Thyroid gland (tissue), 4 donors: ENCODE measurements around the gene PGBD5. TPM values are rescaled to one million over a fixed set of nuclear protein-coding genes. Genes with fewer than 3 reads are reported as not detected.

ENCODE experiments used
- DNase-seq, 2 donors: peaks; one replicate each; pipeline ENCODE4 v3.0.0-alpha.2; 2019
- H3K27ac ChIP-seq, 3 donors: fragments of 200-600 bp; sonication (generic); 1 replicate in 2 of 3; 2 replicates in 1 of 3; pipeline ENCODE4 v1.5.1; 2016 to 2019; ENCODE audit warnings: mild to moderate bottlenecking in 1 of 3, moderate library complexity in 1 of 3
- H3K27me3 ChIP-seq: fragments of 200-600 bp; sonication (generic); one replicate; pipeline ENCODE4 v1.5.1; 2019
- H3K36me3 ChIP-seq, 2 donors: fragments of 200-600 bp; sonication (generic); one replicate each; pipeline ENCODE4 v1.5.1; 2016 to 2019
- H3K4me1 ChIP-seq, 2 donors: fragments of 200-600 bp; sonication (generic); one replicate each; pipeline ENCODE4 v1.5.1; 2017 to 2019
- H3K4me3 ChIP-seq, 3 donors: fragments of 200-600 bp; sonication (generic); replicated peaks in 1 of 3; 1 replicate in 2 of 3; 2 replicates in 1 of 3; pipeline ENCODE4 v1.5.1; 2016; ENCODE audit warnings: mild to moderate bottlenecking in 1 of 3
- H3K9me3 ChIP-seq: fragments of 200-600 bp; sonication (generic); one replicate; pipeline ENCODE4 v1.5.1; 2017
- POLR2A ChIP-seq, 2 donors: fragments of 450-650 bp; IDR thresholded peaks; one replicate each; pipeline ENCODE4 v1.6.1; 2017; ENCODE audit warnings: antibody characterized with exemption in 2 of 2, mild to moderate bottlenecking in 2 of 2, moderate library complexity in 1 of 2
- WGBS, 2 donors: methylation state at CpG; one replicate each; pipeline ENCODE4 v1.1.5; 2017; 5-methylcytosine and 5-hydroxymethylcytosine counted together
- intact Hi-C: fragments of 100-400 bp; cut with DNase I; formaldehyde crosslinking; loops from one replicate; pipeline ENCODE4 v1.15.1; 2023
- total RNA-seq, 4 donors: library from RNA; depleted of rRNA; stranded (reverse); fragments of >200 nt; gene quantifications; one replicate each; pipeline ENCODE4 v1.2.3, GENCODE V29; 2016
- TF ChIP-seq, protein P1 (sequence below), 6 experiments: fragments of 200-600 bp in 3 of 6; fragments of 450-650 bp in 3 of 6; sonication (generic) in 3 of 6; IDR thresholded peaks; one replicate each; pipeline ENCODE4 v1.5.1; 2016 to 2019; ENCODE audit warnings: antibody characterized with exemption in 6 of 6, mild to moderate bottlenecking in 2 of 6, inconsistent platforms in 1 of 6, moderate library complexity in 1 of 6

The PGBD5 gene
- total RNA-seq, 4 donors from 2014 or later = 2.7 to 14.9 (median 6.4) TPM

DNA sequence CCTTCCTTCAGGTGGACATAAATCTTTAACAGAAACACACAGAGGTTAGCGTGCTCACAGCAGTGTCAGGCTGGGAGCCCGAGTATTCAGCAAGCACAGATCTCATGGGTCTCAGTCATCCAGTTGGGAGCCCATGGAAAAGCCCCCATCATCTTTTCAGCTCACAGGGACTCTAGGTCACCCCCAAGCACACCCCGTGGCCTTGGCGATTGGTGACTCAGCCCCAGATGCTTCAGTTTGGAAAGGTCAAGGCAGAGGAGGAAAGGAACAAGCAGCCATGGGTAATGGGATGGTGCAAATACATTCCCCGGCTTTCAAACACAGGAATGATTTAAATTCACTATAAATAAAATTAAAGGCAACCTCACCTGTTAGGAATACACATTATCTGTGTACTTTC lies 88.9 kb downstream of the PGBD5 start:
- 90 to 94% methylated on average over 5 of the region's 5 CpGs for WGBS, 2 donors
- H3K4me1 ChIP-seq = no peaks in the 10 kb centered on the region
- H3K27me3 ChIP-seq = no peaks in the 10 kb centered on the region
- no peak overlapping the region for H3K27ac ChIP-seq
- H3K36me3 ChIP-seq = no peaks in the 10 kb centered on the region
- no peaks in the 10 kb centered on the region for H3K9me3 ChIP-seq
- intact Hi-C loops = no loop called here
- DNase-seq = no peak
- H3K4me3 ChIP-seq = no peak overlapping the region
- TF ChIP-seq, protein P1, sequence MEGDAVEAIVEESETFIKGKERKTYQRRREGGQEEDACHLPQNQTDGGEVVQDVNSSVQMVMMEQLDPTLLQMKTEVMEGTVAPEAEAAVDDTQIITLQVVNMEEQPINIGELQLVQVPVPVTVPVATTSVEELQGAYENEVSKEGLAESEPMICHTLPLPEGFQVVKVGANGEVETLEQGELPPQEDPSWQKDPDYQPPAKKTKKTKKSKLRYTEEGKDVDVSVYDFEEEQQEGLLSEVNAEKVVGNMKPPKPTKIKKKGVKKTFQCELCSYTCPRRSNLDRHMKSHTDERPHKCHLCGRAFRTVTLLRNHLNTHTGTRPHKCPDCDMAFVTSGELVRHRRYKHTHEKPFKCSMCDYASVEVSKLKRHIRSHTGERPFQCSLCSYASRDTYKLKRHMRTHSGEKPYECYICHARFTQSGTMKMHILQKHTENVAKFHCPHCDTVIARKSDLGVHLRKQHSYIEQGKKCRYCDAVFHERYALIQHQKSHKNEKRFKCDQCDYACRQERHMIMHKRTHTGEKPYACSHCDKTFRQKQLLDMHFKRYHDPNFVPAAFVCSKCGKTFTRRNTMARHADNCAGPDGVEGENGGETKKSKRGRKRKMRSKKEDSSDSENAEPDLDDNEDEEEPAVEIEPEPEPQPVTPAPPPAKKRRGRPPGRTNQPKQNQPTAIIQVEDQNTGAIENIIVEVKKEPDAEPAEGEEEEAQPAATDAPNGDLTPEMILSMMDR (IDR thresholded peaks at IDR 0.05) = no peak
- TF ChIP-seq POLR2A (IDR thresholded peaks at IDR 0.05) = no peak

DNA sequence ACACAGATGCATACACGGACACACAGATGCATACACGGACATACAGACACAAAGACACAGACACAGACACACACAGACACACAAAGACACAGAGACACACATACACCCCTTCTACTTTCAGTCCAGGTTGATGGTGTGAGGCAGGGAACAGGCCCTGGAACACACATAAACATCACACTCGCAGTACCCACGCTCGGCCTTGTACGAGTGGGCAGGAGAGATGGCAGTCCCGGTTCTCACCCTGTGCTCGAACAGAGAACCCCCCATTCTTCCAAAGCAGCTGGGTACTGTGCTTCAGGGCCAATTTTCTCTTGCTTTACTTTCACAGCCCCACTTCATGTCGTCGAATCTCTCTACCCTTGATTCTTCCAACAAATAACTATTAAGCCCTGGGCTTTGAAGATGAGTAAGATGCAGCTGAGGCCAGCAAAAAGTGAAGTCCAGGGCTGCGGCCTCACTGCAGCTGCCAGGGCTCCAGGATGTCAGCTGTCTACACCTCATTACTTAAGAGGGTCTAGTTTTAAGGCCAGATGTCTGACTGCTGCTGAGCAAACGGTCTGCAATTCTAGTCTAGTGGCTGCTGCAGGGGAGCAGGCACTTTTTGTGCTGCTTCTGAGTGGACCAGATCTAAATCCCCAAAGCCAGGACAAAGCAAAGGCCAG lies 90.1 kb downstream of the PGBD5 start:
- TF ChIP-seq, protein P1 (IDR thresholded peaks at IDR 0.05) = no peak
- no peak for TF ChIP-seq POLR2A (IDR thresholded peaks at IDR 0.05)
- H3K36me3 ChIP-seq = no peaks in the 10 kb centered on the region
- no peak for DNase-seq
- no peaks in the 10 kb centered on the region for H3K4me1 ChIP-seq
- no peaks in the 10 kb centered on the region for H3K9me3 ChIP-seq
- H3K4me3 ChIP-seq = no peak overlapping the region
- intact Hi-C loops = no loop called here
- H3K27me3 ChIP-seq = no peaks in the 10 kb centered on the region
- H3K27ac ChIP-seq = no peak overlapping the region
- 83 to 85% methylated on average over 11 of the region's 12 CpGs for WGBS, 2 donors

DNA sequence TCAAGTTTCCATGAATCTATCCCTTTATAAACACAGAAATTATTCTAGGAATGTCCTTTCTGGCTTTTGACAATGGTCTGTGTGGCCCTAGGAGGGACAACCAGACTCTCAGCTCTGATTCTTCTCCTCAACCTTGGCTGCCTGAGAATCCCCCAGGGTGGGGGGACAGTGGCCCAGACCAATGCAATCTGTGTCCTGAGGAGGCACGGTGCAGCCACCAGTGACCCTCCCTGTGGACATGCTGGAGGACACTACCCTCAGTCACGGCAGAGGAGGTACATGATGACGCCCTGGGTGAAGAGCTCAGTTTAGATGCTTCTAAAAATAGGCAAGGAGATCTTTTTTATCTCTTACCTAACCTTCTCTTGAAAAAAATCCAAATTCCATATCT lies 91.7 kb downstream of the PGBD5 start:
- Histone ChIP-seq H3K9me3 (no peaks in the 10 kb centered on the region), H3K36me3 (no peaks in the 10 kb centered on the region), H3K27ac (no peak overlapping the region), H3K27me3 (no peaks in the 10 kb centered on the region), H3K4me3 (no peak overlapping the region), H3K4me1 (no peaks in the 10 kb centered on the region)
- intact Hi-C loops = no loop called here
- TF ChIP-seq, protein P1 (IDR thresholded peaks at IDR 0.05) = no peak
- TF ChIP-seq POLR2A (IDR thresholded peaks at IDR 0.05) = no peak
- WGBS, 2 donors = 75 to 79% methylated on average over 3 of the region's 3 CpGs
- DNase-seq = no peak

DNA sequence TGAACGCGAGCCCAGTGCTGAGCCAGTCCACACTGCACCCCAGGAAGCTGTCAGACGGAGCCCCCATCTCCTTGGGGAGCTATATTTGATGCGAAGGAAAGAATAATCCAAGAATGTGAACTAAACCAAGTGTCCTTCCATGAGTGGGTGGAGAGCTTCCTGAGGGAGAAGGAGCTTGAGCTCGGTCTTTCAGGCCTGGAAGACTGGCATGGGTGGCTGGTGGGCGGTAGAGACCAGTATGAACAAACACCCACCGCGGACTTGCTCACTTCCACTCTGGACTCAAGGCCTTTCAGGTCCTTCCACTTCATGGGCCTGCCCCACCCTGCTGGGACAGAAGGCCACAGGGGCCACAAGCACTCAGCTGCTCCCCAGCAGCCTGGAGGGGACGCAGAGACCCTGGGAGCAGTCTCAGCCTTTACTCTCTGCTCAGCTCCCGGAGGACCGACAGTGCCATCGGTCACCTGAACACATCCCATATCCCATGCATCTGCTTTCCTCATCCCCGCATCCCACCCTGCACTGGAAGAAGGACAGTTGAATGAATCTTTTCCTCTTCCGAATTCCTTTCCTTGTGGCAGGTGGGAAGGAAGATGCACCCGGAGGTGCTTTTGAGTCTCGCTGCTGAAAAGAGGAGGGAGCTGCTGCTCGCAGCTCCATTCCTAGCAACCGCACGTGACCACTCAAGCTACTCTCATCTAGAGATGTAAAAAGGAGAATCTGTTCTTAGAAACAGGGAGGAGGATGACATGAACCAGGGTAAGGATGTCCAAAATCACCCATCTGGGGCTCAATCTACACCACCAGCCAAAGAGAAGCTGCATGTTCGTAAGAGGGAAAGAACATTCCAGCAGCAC lies 92.3 kb downstream of the PGBD5 start:
- intact Hi-C loops = no loop called here
- Histone ChIP-seq H3K27ac (no peak overlapping the region), H3K4me1 (no peaks in the 10 kb centered on the region), H3K9me3 (no peaks in the 10 kb centered on the region), H3K4me3 (no peak overlapping the region), H3K36me3 (no peaks in the 10 kb centered on the region), H3K27me3 (no peaks in the 10 kb centered on the region)
- TF ChIP-seq, protein P1 (IDR thresholded peaks at IDR 0.05) = no peak
- DNase-seq = no peak
- 86 to 88% methylated on average over 19 to 20 of the region's 20 CpGs for WGBS, 2 donors

DNA sequence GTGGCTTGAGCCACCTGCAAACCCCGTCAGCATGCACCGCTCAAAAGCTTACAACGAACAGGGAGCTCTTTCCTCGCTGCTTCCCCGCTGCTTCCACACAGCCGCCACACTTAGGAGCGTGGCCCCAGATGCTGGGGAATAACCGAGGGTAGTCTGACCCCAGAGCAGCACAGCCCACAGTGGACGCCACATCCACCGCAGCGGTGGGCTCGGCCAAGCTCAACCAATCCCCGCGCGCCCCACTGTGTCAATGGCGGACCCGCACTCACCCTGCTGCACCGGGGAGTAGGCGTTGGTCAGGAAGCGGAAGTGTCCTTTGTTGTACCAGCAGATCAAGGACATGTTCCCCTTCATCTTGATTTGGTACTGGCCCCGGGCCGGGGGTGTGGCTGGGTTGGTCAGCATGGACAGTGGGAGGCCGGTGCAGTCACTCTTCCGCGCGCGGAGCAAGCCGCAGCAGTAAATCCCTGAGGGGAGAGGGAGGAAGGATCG lies 93.5 kb downstream of the PGBD5 start:
- H3K4me1 ChIP-seq = no peaks in the 10 kb centered on the region
- TF ChIP-seq, protein P1 (IDR thresholded peaks at IDR 0.05) = no peak
- no peak for TF ChIP-seq POLR2A (IDR thresholded peaks at IDR 0.05)
- WGBS, 2 donors = 89 to 92% methylated on average over 10 to 29 of the region's 29 CpGs
- H3K36me3 ChIP-seq = no peaks in the 10 kb centered on the region
- no peaks in the 10 kb centered on the region for H3K9me3 ChIP-seq
- H3K27ac ChIP-seq = no peak overlapping the region
- DNase-seq = no peak
- intact Hi-C loops = no loop called here
- no peak overlapping the region for H3K4me3 ChIP-seq
- no peaks in the 10 kb centered on the region for H3K27me3 ChIP-seq
